ENCODE measurements around the gene CCBE1. TPM values are rescaled to one million over a fixed set of nuclear protein-coding genes. Genes with fewer than 3 reads are reported as not detected.

Gene CCBE1
- total and polyA plus RNA-seq, 4 donors, result 3.4 to 59.0 (median 21.9) TPM

DNA sequence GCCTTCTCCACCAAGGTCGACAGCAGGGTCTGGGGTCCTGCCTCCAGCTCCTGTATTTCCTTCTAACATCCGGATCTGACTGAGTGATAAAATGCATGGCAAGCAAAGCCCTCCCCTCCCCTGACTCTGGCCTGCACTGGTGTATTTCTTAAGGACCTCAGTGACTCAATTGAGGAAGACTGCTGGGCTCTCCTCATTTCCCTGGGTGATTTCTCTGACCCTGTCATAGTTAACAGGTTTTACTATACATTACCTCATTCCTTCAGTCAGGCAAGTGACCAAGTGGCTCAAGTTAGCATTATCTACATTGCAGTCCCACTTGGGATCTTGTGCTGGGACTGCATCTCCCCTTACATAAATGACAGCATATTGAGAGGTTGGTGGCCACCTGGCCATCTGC is 38.8 kb upstream of the CCBE1 start:
- Histone ChIP-seq H3K9me3 (ENCODE audit: control insufficient read depth in 4 of 4, insufficient read depth in 3 of 4, low read length in 3 of 4) (peaks cover 0 to 5% (median 2%) of the 10 kb centered on the region in 4 donors), H3K27me3 (ENCODE audit: control insufficient read depth in 3 of 3, insufficient read depth in 3 of 3, low read length in 2 of 3) (no peaks in the 10 kb centered on the region), H3K27ac (ENCODE audit: low read depth in 1 of 2, low read length in 1 of 2) (no peak overlapping the region), H3K4me1 (ENCODE audit: control insufficient read depth in 5 of 5, insufficient read depth in 5 of 5, low read length in 5 of 5) (peaks cover 0 to 4% (median 0%) of the 10 kb centered on the region in 5 donors), H3K9ac (ENCODE audit: insufficient read depth in 1 of 2, low read length in 2 of 2) (no peak overlapping the region), H3K4me3 (no peak overlapping the region), H3K36me3 (ENCODE audit: control insufficient read depth in 4 of 4, insufficient read depth in 4 of 4, low read length in 4 of 4) (no peaks in the 10 kb centered on the region)
- DNase-seq (no peak), ATAC-seq (ENCODE audit: insufficient read depth, low FRiP score) (no peak)
- TF ChIP-seq, protein P1, sequence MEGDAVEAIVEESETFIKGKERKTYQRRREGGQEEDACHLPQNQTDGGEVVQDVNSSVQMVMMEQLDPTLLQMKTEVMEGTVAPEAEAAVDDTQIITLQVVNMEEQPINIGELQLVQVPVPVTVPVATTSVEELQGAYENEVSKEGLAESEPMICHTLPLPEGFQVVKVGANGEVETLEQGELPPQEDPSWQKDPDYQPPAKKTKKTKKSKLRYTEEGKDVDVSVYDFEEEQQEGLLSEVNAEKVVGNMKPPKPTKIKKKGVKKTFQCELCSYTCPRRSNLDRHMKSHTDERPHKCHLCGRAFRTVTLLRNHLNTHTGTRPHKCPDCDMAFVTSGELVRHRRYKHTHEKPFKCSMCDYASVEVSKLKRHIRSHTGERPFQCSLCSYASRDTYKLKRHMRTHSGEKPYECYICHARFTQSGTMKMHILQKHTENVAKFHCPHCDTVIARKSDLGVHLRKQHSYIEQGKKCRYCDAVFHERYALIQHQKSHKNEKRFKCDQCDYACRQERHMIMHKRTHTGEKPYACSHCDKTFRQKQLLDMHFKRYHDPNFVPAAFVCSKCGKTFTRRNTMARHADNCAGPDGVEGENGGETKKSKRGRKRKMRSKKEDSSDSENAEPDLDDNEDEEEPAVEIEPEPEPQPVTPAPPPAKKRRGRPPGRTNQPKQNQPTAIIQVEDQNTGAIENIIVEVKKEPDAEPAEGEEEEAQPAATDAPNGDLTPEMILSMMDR (IDR thresholded peaks at IDR 0.05; ENCODE audit: control extremely low read depth, extremely low read depth), result no peak
- WGBS, 2 donors, result 54 to 76% methylated on average over 2 of the region's 2 CpGs

- Histone ChIP-seq H3K4me1 (ENCODE audit: control insufficient read depth in 5 of 5, insufficient read depth in 5 of 5, low read length in 5 of 5) (peaks cover 0 to 4% (median 0%) of the 10 kb centered on the region in 5 donors), H3K9ac (ENCODE audit: insufficient read depth in 1 of 2, low read length in 2 of 2) (no peak overlapping the region), H3K4me3 (no peak overlapping the region), H3K9me3 (ENCODE audit: control insufficient read depth in 4 of 4, insufficient read depth in 3 of 4, low read length in 3 of 4) (peaks cover 0 to 5% (median 2%) of the 10 kb centered on the region in 4 donors), H3K36me3 (ENCODE audit: control insufficient read depth in 4 of 4, insufficient read depth in 4 of 4, low read length in 4 of 4) (no peaks in the 10 kb centered on the region), H3K27me3 (ENCODE audit: control insufficient read depth in 3 of 3, insufficient read depth in 3 of 3, low read length in 2 of 3) (no peaks in the 10 kb centered on the region), H3K27ac (ENCODE audit: low read depth in 1 of 2, low read length in 1 of 2) (no peak overlapping the region)
- ATAC-seq (ENCODE audit: insufficient read depth, low FRiP score) (no peak), DNase-seq (no peak)
- 83 to 100% methylated on average over 1 to 2 of the region's 2 CpGs for whole genome bisulfite sequencing, 2 donors
- TF ChIP-seq, protein P1 (IDR thresholded peaks at IDR 0.05; ENCODE audit: control extremely low read depth, extremely low read depth), result no peak
Measured at GRCh38 chr18:59735269-59735860, 38.1 kb upstream of the CCBE1 start.

- 86 to 87% methylated on average over 1 of the region's 1 CpG for whole genome bisulfite sequencing, 2 donors
- ATAC-seq (ENCODE audit: insufficient read depth, low FRiP score) (no peak), DNase-seq (no peak)
- TF ChIP-seq, protein P1 (IDR thresholded peaks at IDR 0.05; ENCODE audit: control extremely low read depth, extremely low read depth), result no peak
- Histone ChIP-seq H3K4me3 (no peak overlapping the region), H3K4me1 (ENCODE audit: control insufficient read depth in 5 of 5, insufficient read depth in 5 of 5, low read length in 5 of 5) (peaks cover 0 to 4% (median 0%) of the 10 kb centered on the region in 5 donors), H3K9me3 (ENCODE audit: control insufficient read depth in 4 of 4, insufficient read depth in 3 of 4, low read length in 3 of 4) (peaks cover 0 to 1% (median 0%) of the 10 kb centered on the region in 4 donors), H3K27me3 (ENCODE audit: control insufficient read depth in 3 of 3, insufficient read depth in 3 of 3, low read length in 2 of 3) (no peaks in the 10 kb centered on the region), H3K9ac (ENCODE audit: insufficient read depth in 1 of 2, low read length in 2 of 2) (no peak overlapping the region), H3K36me3 (ENCODE audit: control insufficient read depth in 4 of 4, insufficient read depth in 4 of 4, low read length in 4 of 4) (no peaks in the 10 kb centered on the region), H3K27ac (ENCODE audit: low read depth in 1 of 2, low read length in 1 of 2) (no peak overlapping the region)
Measured at GRCh38 chr18:59733421-59733820, 36.2 kb upstream of the CCBE1 start.

- H3K9ac ChIP-seq (ENCODE audit: insufficient read depth in 1 of 2, low read length in 2 of 2), result no peak overlapping the region
- TF ChIP-seq, protein P1 (IDR thresholded peaks at IDR 0.05; ENCODE audit: control extremely low read depth, extremely low read depth), result no peak
- no peaks in the 10 kb centered on the region for H3K27me3 ChIP-seq (ENCODE audit: control insufficient read depth in 3 of 3, insufficient read depth in 3 of 3, low read length in 2 of 3)
- H3K9me3 ChIP-seq (ENCODE audit: control insufficient read depth in 4 of 4, insufficient read depth in 3 of 4, low read length in 3 of 4), result no peaks in the 10 kb centered on the region
- peaks cover 0 to 4% (median 0%) of the 10 kb centered on the region in 5 donors for H3K4me1 ChIP-seq (ENCODE audit: control insufficient read depth in 5 of 5, insufficient read depth in 5 of 5, low read length in 5 of 5)
- H3K4me3 ChIP-seq, result no peak overlapping the region
- H3K36me3 ChIP-seq (ENCODE audit: control insufficient read depth in 4 of 4, insufficient read depth in 4 of 4, low read length in 4 of 4), result no peaks in the 10 kb centered on the region
- H3K27ac ChIP-seq (ENCODE audit: low read depth in 1 of 2, low read length in 1 of 2), result no peak overlapping the region
- ATAC-seq (ENCODE audit: insufficient read depth, low FRiP score) (no peak), DNase-seq (no peak)
- WGBS, 2 donors, result 25 to 31% methylated on average over 1 of the region's 1 CpG
Measured at GRCh38 chr18:59730896-59731295, 33.7 kb upstream of the CCBE1 start.
